GM23338 (cell line): ENCODE measurements around the gene CYBA.

ENCODE experiments used
- EZH2 ChIP-seq: fragments of 200-600 bp; sonication (generic); IDR thresholded peaks from one replicate; pipeline ENCODE4 v1.8.0; 2017; ENCODE audit warnings: antibody characterized with exemption, mild to moderate bottlenecking, low read depth; ENCODE audit not compliant: unreplicated experiment
- POLR2AphosphoS5 ChIP-seq: IDR thresholded peaks from 2 replicates; pipeline ENCODE4 v1.6.1; 2016; ENCODE audit warnings: antibody characterized with exemption, low read depth
- STAT1 ChIP-seq: IDR thresholded peaks from one replicate; pipeline ENCODE4 v1.6.1; 2016; ENCODE audit warnings: antibody characterized with exemption; ENCODE audit not compliant: unreplicated experiment
- TF ChIP-seq, protein P1 (sequence below), 2 experiments: fragments of 200-600 bp in 1 of 2; sonication (generic) in 1 of 2; conservative IDR thresholded peaks; 2 replicates each; pipeline versions ENCODE4 v1.5.1 to v1.6.1; 2016 to 2017; ENCODE audit warnings: antibody characterized with exemption in 2 of 2, low read depth in 2 of 2, mild to moderate bottlenecking in 2 of 2, moderate library complexity in 1 of 2

DNA sequence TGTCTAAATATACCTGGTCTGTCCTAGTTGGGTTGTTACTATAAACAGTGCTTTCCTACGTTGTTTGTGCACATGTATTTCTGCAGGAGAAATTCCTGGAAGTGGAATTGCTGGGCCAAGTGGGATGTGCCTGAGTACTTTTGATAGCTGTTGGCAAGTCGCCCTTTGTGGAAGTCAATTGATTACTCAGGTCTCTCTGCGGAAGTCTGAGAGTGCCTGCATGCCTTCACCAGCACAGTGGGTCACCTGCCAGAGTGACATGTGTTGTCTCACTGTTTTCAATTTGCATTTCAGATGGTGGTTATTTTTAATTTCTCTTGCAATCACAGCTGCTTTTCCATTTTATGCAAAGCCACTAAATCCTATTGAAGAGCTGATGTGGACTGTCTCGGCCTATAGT is 14.3 kb upstream of the CYBA start:
- TF ChIP-seq POLR2AphosphoS5: no peak
- TF ChIP-seq, protein P1, sequence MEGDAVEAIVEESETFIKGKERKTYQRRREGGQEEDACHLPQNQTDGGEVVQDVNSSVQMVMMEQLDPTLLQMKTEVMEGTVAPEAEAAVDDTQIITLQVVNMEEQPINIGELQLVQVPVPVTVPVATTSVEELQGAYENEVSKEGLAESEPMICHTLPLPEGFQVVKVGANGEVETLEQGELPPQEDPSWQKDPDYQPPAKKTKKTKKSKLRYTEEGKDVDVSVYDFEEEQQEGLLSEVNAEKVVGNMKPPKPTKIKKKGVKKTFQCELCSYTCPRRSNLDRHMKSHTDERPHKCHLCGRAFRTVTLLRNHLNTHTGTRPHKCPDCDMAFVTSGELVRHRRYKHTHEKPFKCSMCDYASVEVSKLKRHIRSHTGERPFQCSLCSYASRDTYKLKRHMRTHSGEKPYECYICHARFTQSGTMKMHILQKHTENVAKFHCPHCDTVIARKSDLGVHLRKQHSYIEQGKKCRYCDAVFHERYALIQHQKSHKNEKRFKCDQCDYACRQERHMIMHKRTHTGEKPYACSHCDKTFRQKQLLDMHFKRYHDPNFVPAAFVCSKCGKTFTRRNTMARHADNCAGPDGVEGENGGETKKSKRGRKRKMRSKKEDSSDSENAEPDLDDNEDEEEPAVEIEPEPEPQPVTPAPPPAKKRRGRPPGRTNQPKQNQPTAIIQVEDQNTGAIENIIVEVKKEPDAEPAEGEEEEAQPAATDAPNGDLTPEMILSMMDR (conservative IDR thresholded peaks at IDR 0.05; ENCODE audit: low read depth in 2 of 2): no peak
- no peak for TF ChIP-seq EZH2
- no peak for TF ChIP-seq STAT1
